Loucy (cell line): ENCODE results near the gene CTNND2.

Experiments
- H2AFZ ChIP-seq: fragments of 200-600 bp; sonication (generic); 2 replicates; pipeline ENCODE4 v1.6.0; 2016; ENCODE audit warnings: antibody characterized with exemption, mild to moderate bottlenecking, low read length, moderate library complexity
- H3F3A ChIP-seq: fragments of 200-600 bp; 2 replicates; pipeline ENCODE4 v1.6.0; 2016; ENCODE audit warnings: antibody characterized with exemption, low read depth, mild to moderate bottlenecking
- H3K27me3 ChIP-seq: fragments of 200-600 bp; sonication (generic); 2 replicates; pipeline ENCODE4 v1.6.1; 2014; ENCODE audit warnings: low read length, mild to moderate bottlenecking; ENCODE audit not compliant: insufficient read depth, poor library complexity, severe bottlenecking
- H3K36me3 ChIP-seq: fragments of 200-600 bp; sonication (generic); 2 replicates; pipeline ENCODE4 v1.6.1; 2016; ENCODE audit warnings: low read length; ENCODE audit not compliant: insufficient read depth
- H3K4me1 ChIP-seq: fragments of 200-600 bp; sonication (generic); 2 replicates; pipeline ENCODE4 v1.5.1; 2014; ENCODE audit warnings: low read length, mild to moderate bottlenecking; ENCODE audit not compliant: insufficient read depth, poor library complexity, severe bottlenecking
- H3K4me2 ChIP-seq: fragments of 200-600 bp; sonication (generic); 2 replicates; pipeline ENCODE4 v1.6.0; 2014; ENCODE audit warnings: antibody characterized with exemption, low read length, low read depth, mild to moderate bottlenecking; ENCODE audit not compliant: poor library complexity, severe bottlenecking
- H3K4me3 ChIP-seq: fragments of 200-600 bp; sonication (generic); 2 replicates; pipeline ENCODE4 v1.5.1; 2014; ENCODE audit warnings: low read length, mild to moderate bottlenecking, mixed read lengths; ENCODE audit not compliant: poor library complexity, severe bottlenecking
- H3K79me2 ChIP-seq: fragments of 200-600 bp; sonication (generic); 2 replicates; pipeline ENCODE4 v1.6.1; 2014; ENCODE audit warnings: low read length; ENCODE audit not compliant: insufficient read depth
- H3K9ac ChIP-seq: fragments of 200-600 bp; sonication (generic); 2 replicates; pipeline ENCODE4 v1.6.0; 2014; ENCODE audit warnings: mild to moderate bottlenecking, low read depth, low read length, moderate library complexity; ENCODE audit not compliant: poor library complexity, severe bottlenecking
- H3K9me2 ChIP-seq: fragments of 200-600 bp; sonication (generic); replicated peaks from 2 replicates; pipeline ENCODE4 v1.6.1; 2016; ENCODE audit warnings: low read depth, low read length, mixed read lengths
- H3K9me3 ChIP-seq: fragments of 200-600 bp; sonication (generic); 2 replicates; pipeline ENCODE4 v1.6.1; 2014; ENCODE audit warnings: mild to moderate bottlenecking, antibody characterized with exemption, low read length, low read depth; ENCODE audit not compliant: insufficient read depth
- H4K20me1 ChIP-seq: fragments of 200-600 bp; sonication (generic); 2 replicates; pipeline ENCODE4 v1.6.0; 2014; ENCODE audit warnings: antibody characterized with exemption, low read length, mild to moderate bottlenecking; ENCODE audit not compliant: insufficient read depth, poor library complexity, severe bottlenecking
- EZH2phosphoT487 ChIP-seq: fragments of 200-600 bp; IDR thresholded peaks from 2 replicates; pipeline ENCODE4 v1.6.1; 2018; ENCODE audit warnings: antibody characterized with exemption, mild to moderate bottlenecking, moderate library complexity, borderline replicate concordance
- TF ChIP-seq, protein P1 (sequence below): fragments of 200-600 bp; sonication (generic); conservative IDR thresholded peaks from 2 replicates; pipeline ENCODE4 v1.5.1; 2014; ENCODE audit warnings: mild to moderate bottlenecking, antibody characterized with exemption, low read length

The CTNND2 gene

DNA sequence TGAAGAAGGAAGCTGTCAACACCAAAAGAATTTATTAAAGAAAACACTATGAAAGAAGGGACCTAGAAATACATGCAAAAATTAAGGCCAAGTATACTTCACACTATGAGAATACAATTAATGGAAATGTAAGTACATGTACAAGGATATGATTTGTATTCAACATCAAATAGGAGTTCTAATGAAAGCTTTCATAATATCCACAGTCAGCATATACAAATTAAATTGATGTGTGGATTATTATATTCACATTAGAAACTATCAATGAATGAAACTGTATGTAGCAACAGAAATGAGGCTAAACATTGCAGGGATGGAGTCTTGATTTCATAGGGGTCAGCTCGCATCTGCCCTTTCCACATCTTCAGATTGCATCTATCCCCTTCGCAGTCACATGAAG, 401.5 kb downstream of the CTNND2 start:
- no peaks in the 10 kb centered on the region for H3K9me2 ChIP-seq
- no peaks in the 10 kb centered on the region for H3K79me2 ChIP-seq
- no peak overlapping the region for H3K9ac ChIP-seq
- H3K36me3 ChIP-seq, result no peaks in the 10 kb centered on the region
- TF ChIP-seq EZH2phosphoT487, result no peak
- TF ChIP-seq, protein P1, sequence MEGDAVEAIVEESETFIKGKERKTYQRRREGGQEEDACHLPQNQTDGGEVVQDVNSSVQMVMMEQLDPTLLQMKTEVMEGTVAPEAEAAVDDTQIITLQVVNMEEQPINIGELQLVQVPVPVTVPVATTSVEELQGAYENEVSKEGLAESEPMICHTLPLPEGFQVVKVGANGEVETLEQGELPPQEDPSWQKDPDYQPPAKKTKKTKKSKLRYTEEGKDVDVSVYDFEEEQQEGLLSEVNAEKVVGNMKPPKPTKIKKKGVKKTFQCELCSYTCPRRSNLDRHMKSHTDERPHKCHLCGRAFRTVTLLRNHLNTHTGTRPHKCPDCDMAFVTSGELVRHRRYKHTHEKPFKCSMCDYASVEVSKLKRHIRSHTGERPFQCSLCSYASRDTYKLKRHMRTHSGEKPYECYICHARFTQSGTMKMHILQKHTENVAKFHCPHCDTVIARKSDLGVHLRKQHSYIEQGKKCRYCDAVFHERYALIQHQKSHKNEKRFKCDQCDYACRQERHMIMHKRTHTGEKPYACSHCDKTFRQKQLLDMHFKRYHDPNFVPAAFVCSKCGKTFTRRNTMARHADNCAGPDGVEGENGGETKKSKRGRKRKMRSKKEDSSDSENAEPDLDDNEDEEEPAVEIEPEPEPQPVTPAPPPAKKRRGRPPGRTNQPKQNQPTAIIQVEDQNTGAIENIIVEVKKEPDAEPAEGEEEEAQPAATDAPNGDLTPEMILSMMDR, result no peak
- H2AFZ ChIP-seq, result no peak overlapping the region
- no peak overlapping the region for H3K4me2 ChIP-seq
- H4K20me1 ChIP-seq, result no peaks in the 10 kb centered on the region
- no peak overlapping the region for H3K4me3 ChIP-seq
- no peaks in the 10 kb centered on the region for H3F3A ChIP-seq
- no peaks in the 10 kb centered on the region for H3K9me3 ChIP-seq
- peaks cover 27% of the 10 kb centered on the region for H3K4me1 ChIP-seq
- H3K27me3 ChIP-seq, result no peaks in the 10 kb centered on the region

DNA sequence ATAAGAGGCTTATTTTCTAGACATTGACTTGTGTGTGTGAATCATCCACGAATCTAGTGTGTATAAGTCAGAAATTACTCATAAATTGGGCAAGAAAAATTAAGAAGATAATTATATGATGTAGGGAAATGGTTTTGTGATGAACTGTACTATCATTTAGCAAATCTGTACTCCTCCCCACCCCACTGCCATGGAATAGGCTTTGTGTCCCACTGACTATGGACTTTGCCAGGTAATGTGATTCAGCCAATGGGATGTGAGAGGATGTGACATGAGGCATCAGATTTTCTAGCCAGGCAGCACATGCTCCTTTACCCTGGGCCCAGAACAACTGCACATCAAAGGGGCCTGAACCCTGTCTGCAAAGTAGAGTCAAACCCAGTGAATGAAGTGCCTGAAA, 406.6 kb downstream of the CTNND2 start:
- Histone ChIP-seq H3K36me3 (no peaks in the 10 kb centered on the region), H3K9me2 (no peaks in the 10 kb centered on the region), H3K4me1 (no peaks in the 10 kb centered on the region), H3K4me2 (no peak overlapping the region), H3K9me3 (no peaks in the 10 kb centered on the region), H2AFZ (no peak overlapping the region), H3K9ac (no peak overlapping the region), H4K20me1 (no peaks in the 10 kb centered on the region), H3K4me3 (no peak overlapping the region), H3F3A (no peaks in the 10 kb centered on the region), H3K27me3 (no peaks in the 10 kb centered on the region), H3K79me2 (no peaks in the 10 kb centered on the region)
- TF ChIP-seq EZH2phosphoT487, result no peak
- TF ChIP-seq, protein P1, result no peak

DNA sequence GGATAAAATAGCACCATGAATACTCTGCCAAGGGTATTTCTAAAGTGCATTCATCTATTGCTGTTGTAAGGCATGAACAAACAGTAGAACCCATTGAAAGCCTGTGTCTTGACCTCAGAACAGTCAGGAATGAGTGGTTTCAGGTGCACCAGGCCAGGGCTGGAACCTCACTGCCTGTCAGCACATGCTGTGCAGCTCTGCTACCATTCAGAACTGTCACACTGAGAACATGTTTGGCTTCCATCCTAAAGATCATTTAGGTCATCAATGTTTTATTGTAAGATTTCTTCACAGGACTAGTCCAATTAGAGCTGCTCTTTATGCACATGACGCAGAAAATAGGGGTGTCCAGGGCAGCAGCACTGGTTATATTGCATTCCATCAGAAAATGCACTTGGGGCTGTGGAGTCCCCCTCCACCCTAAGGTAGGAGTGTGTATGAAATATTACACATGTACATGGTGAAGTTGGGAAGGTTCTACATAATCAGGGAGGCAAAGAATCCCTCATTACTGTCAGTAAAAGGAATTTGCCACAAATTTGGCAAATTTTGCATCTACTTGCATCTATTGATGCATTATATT, 408.0 kb downstream of the CTNND2 start:
- H3K9me3 ChIP-seq, result no peaks in the 10 kb centered on the region
- H3K27me3 ChIP-seq, result no peaks in the 10 kb centered on the region
- TF ChIP-seq EZH2phosphoT487, result no peak
- TF ChIP-seq, protein P1, result no peak
- H3K36me3 ChIP-seq, result no peaks in the 10 kb centered on the region
- no peaks in the 10 kb centered on the region for H3K79me2 ChIP-seq
- H4K20me1 ChIP-seq, result no peaks in the 10 kb centered on the region
- no peak overlapping the region for H2AFZ ChIP-seq
- no peak overlapping the region for H3K4me2 ChIP-seq
- no peak overlapping the region for H3K9ac ChIP-seq
- no peaks in the 10 kb centered on the region for H3F3A ChIP-seq
- no peaks in the 10 kb centered on the region for H3K9me2 ChIP-seq
- H3K4me1 ChIP-seq, result no peaks in the 10 kb centered on the region
- H3K4me3 ChIP-seq, result no peak overlapping the region
